ENCODE measurements around the gene CROCC. TPM values are rescaled to one million over a fixed set of nuclear protein-coding genes. Genes with fewer than 3 reads are reported as not detected.
"Not testable (repeated sequence)": the region's sequence is repeated elsewhere in the genome, so short reads cannot be mapped to it uniquely, and the experiment has no call there.

Gene CROCC
- total RNA-seq, 1 donor from 2014 or later = 31.9 TPM

DNA sequence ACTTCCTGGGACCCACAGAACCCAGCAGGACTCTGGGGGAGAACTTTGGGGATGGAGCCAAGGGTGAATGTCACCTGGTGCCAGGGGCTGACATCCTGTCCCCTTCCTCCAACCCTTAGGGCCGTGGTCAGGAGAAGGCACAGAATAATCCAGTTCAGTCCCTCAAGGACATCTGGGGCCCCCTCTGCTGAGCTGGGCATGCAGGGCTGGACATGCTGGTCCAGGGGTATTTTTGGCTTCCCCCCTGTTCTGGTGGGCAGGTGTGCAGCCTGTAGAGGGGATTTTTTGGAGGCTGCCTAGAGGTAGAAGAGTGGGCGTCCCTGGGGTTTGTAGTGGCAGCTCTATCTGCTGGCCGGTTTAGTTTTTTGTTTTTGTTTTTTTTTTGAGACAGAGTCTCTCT, 3.4 kb upstream of the CROCC start:
- H3K36me3 ChIP-seq = no peaks in the 10 kb centered on the region
- H3K4me3 ChIP-seq = no peak overlapping the region
- no peak for DNase-seq (ENCODE audit: extremely low spot score in 2 of 2)
- H3K9me3 ChIP-seq = no peaks in the 10 kb centered on the region
- H3K27me3 ChIP-seq = no peaks in the 10 kb centered on the region
- H3K27ac ChIP-seq = no peak overlapping the region
- H3K4me1 ChIP-seq = peaks cover 38% of the 10 kb centered on the region
- TF ChIP-seq, protein P1, sequence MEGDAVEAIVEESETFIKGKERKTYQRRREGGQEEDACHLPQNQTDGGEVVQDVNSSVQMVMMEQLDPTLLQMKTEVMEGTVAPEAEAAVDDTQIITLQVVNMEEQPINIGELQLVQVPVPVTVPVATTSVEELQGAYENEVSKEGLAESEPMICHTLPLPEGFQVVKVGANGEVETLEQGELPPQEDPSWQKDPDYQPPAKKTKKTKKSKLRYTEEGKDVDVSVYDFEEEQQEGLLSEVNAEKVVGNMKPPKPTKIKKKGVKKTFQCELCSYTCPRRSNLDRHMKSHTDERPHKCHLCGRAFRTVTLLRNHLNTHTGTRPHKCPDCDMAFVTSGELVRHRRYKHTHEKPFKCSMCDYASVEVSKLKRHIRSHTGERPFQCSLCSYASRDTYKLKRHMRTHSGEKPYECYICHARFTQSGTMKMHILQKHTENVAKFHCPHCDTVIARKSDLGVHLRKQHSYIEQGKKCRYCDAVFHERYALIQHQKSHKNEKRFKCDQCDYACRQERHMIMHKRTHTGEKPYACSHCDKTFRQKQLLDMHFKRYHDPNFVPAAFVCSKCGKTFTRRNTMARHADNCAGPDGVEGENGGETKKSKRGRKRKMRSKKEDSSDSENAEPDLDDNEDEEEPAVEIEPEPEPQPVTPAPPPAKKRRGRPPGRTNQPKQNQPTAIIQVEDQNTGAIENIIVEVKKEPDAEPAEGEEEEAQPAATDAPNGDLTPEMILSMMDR (IDR thresholded peaks at IDR 0.05) = no peak
- TF ChIP-seq POLR2AphosphoS5 (IDR thresholded peaks at IDR 0.05; ENCODE audit: insufficient read depth in 1 of 2, low read depth in 1 of 2) (no peak), POLR2A (IDR thresholded peaks at IDR 0.05) (no peak)
- intact Hi-C loops (cut with DNase I) = no loop called here

DNA sequence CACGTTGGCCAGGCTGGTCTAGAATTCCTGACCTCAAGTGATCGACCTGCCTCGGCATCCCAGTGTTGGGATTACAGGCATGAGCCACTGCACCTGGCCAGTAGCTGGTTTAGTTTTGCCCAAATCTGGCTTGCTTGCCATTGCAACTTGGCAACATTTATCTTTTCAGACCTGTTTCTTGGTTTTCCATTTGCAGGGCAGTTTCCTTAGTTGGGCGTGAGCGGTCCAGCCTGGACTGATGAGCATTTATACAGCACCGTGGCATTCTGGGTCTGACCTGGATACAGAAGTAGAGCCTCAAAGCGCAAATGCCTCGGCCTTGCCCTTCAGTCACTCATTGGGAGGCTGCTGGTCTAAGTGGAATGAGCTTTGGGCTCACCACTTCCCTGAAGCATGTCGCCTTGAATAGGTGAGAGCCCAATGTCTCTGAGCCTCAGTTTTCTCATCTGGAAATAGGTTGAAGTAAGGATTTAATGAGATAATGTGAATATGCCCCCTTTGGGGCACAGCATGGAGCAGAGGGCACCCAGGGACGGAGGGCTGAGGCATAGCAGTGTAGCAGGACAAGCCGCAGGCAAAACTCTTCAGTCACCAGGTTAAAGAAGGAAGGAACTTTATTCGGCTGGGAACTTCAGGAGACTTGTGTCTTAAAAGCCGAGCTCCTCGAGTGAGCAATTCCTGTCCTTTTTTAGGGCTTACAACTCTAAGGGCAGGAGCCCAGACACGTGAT, 2.6 kb upstream of the CROCC start:
- intact Hi-C loops (cut with DNase I); DNase-seq (ENCODE audit: extremely low spot score in 2 of 2); H3K27me3 ChIP-seq; H3K27ac ChIP-seq; H3K9me3 ChIP-seq; H3K4me3 ChIP-seq; H3K36me3 ChIP-seq: not testable (repeated sequence)
- peaks cover 37% of the 10 kb centered on the region for H3K4me1 ChIP-seq

DNA sequence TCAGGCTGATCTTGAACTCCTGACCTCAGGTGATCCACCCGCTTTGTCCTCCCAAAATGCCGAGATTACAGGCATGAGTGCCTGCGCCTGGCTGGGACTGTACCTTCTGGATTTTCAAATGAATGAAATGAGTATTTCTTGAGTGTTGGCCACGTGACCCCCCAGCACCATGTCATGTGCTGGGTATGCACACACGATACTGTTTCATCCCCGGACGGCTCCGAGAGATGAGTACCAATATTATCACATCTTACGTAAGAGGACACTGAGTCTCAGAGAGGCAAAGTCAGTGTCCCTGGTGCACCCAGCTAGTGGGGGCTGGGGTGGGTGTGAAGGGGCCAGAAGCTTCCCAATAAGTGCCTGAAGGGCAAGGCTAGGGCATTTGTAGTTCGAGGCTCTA, 780 bp upstream of the CROCC start:
- H3K27ac ChIP-seq = no peak overlapping the region
- peaks cover 40% of the 10 kb centered on the region for H3K4me1 ChIP-seq
- H3K27me3 ChIP-seq = no peaks in the 10 kb centered on the region
- no peak overlapping the region for H3K4me3 ChIP-seq
- no peaks in the 10 kb centered on the region for H3K36me3 ChIP-seq
- intact Hi-C loops (cut with DNase I) = no loop called here
- no peaks in the 10 kb centered on the region for H3K9me3 ChIP-seq
- no peak for TF ChIP-seq POLR2AphosphoS5 (IDR thresholded peaks at IDR 0.05; ENCODE audit: insufficient read depth in 1 of 2, low read depth in 1 of 2)
- no peak for DNase-seq (ENCODE audit: extremely low spot score in 2 of 2)

DNA sequence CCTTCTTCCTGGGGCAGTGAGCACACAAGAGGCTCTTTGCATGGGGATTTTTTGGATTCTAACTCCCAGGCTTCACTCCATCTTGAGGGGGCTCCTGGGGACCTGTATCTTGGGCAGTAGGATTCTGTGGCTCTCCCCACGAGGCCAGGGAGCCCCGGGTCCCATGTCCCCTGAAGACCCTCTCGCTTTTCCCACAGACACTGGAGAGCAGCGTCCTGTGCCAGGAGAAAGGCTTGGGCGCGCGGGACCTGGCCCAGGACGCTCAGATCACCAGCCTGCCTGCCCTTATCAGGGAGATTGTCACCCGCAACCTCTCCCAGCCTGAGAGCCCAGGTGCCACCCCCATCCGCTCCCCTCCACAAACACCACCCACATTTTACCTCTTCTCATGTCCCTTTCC, 735 bp downstream of the CROCC start:
- Histone ChIP-seq H3K9me3 (no peaks in the 10 kb centered on the region), H3K4me3 (no peak overlapping the region), H3K27me3 (no peaks in the 10 kb centered on the region), H3K27ac (no peak overlapping the region), H3K4me1 (peaks cover 44% of the 10 kb centered on the region), H3K36me3 (no peaks in the 10 kb centered on the region)
- DNase-seq (ENCODE audit: extremely low spot score in 2 of 2) = no peak
- TF ChIP-seq, protein P1 (IDR thresholded peaks at IDR 0.05) = no peak
- TF ChIP-seq POLR2AphosphoS5 (IDR thresholded peaks at IDR 0.05; ENCODE audit: insufficient read depth in 1 of 2, low read depth in 1 of 2) = no peak
- TF ChIP-seq POLR2A (IDR thresholded peaks at IDR 0.05) = no peak
- intact Hi-C loops (cut with DNase I) = no loop called here

DNA sequence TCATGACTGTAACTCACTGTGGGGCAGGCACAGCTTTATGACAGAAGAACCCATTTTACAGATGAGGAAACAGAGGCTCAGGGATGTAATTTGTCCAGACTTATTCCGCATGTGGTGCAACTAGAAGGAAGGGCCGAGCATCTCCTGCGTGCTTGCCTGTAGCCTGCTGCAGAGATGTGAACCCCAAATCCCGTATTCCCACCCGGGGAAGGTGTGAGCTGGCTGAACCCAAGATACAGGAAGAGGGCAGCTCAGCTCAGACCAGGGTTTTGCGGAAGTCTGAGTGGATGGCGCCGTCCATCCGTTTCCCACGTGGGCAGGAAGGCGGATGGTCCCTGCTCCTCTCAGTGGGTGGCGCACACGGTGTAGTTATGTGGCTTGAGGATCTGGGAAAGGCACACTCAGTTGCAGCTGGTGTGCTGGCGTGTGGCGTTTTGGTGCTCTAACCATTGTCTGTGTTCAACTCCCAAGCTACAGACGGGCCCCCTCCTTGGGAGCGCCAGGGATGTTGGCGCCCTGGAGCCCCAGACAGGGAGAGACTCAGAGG, 1.2 kb downstream of the CROCC start:
- Histone ChIP-seq H3K27ac (no peak overlapping the region), H3K4me1 (peaks cover 44% of the 10 kb centered on the region), H3K36me3 (no peaks in the 10 kb centered on the region), H3K4me3 (no peak overlapping the region), H3K9me3 (no peaks in the 10 kb centered on the region), H3K27me3 (no peaks in the 10 kb centered on the region)
- intact Hi-C loops (cut with DNase I) = no loop called here
- no peak for DNase-seq (ENCODE audit: extremely low spot score in 2 of 2)
- TF ChIP-seq POLR2A (IDR thresholded peaks at IDR 0.05) (no peak), POLR2AphosphoS5 (IDR thresholded peaks at IDR 0.05; ENCODE audit: insufficient read depth in 1 of 2, low read depth in 1 of 2) (no peak)
- TF ChIP-seq, protein P1 (IDR thresholded peaks at IDR 0.05) = no peak

DNA sequence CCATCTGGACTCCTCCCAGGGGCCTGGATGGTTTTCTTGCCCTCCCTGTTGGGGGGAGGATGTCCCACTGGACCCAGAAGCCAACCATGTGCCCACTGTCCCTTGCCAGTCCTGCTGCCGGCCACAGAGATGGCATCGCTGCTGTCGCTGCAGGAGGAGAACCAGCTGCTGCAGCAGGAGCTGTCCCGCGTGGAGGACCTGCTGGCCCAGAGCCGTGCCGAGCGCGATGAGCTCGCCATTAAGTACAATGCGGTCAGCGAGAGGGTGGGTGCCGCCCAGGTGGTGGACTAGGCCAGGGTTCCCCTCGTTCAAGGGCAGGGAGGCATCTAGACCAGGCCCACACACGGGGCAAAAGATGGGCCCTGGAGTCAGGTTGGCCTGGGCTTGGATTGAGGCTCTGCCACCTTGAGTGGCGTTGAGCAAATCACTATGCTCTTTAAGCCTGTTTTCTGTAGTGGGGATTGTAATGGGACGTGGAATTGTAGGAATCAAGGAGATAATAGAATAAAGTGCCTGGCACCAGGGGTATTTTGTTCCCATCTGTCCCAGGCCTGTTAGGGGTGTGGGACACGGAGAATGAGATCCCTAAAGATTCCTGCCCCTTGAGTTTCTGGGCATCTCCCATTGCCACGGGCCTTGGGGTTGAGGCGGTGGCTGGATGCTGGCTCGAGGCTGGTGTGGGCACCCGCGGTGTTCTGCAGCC, 2.6 kb downstream of the CROCC start:
- peaks cover 44% of the 10 kb centered on the region for H3K4me1 ChIP-seq
- no peak for TF ChIP-seq POLR2A (IDR thresholded peaks at IDR 0.05)
- TF ChIP-seq, protein P1 (IDR thresholded peaks at IDR 0.05) = no peak
- TF ChIP-seq POLR2AphosphoS5 (IDR thresholded peaks at IDR 0.05; ENCODE audit: insufficient read depth in 1 of 2, low read depth in 1 of 2) = no peak

More for the DNA sequence above, 2.6 kb downstream of the CROCC start:
- H3K27me3 ChIP-seq = no peaks in the 10 kb centered on the region
- no peaks in the 10 kb centered on the region for H3K9me3 ChIP-seq
- H3K4me3 ChIP-seq = no peak overlapping the region
- H3K27ac ChIP-seq = no peak overlapping the region
- intact Hi-C loops (cut with DNase I) = no loop called here
- H3K36me3 ChIP-seq = no peaks in the 10 kb centered on the region
- DNase-seq (ENCODE audit: extremely low spot score in 2 of 2) = no peak
